GM12872 (cell line): Measurements from ENCODE around the gene SPACA6.

Experiments
- TF ChIP-seq, protein P1 (sequence below): IDR thresholded peaks from 3 replicates; pipeline ENCODE4 v1.5.1; 2011; ENCODE audit warnings: low read depth, mild to moderate bottlenecking, low read length, moderate library complexity; ENCODE audit not compliant: insufficient read depth

SPACA6 gene

DNA sequence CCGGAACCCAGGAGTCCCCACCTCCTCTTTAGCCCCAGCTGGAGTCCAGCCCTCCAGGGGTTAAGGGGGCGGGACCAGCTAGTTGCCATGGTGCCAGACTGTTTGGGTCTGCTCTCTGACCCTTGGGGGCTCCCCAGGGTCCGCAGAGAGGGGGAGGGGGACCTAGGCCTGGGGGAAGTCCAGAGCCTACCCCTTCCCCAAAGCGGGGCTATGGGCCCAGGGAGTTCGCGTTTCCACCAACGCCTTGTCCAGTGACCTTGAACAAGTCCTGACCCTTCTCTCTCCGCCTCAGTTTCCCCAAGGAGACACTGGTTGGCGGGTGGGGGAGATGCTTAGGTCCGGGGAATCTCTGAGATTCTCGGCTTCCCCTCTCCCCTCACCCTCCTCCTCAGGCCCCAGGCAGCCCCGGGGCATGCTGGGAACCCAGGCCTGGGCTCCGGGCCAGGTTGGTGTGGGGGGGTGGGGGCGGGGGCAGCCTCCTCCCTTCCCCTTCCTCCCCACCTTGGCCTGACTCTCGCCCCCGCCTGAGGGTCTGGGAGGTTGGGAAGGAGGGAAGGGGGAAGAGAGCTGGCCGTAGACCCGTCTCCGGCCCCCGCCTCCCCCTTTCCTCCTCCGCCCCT, 2.6 kb upstream of the SPACA6 start:
- TF ChIP-seq, protein P1, sequence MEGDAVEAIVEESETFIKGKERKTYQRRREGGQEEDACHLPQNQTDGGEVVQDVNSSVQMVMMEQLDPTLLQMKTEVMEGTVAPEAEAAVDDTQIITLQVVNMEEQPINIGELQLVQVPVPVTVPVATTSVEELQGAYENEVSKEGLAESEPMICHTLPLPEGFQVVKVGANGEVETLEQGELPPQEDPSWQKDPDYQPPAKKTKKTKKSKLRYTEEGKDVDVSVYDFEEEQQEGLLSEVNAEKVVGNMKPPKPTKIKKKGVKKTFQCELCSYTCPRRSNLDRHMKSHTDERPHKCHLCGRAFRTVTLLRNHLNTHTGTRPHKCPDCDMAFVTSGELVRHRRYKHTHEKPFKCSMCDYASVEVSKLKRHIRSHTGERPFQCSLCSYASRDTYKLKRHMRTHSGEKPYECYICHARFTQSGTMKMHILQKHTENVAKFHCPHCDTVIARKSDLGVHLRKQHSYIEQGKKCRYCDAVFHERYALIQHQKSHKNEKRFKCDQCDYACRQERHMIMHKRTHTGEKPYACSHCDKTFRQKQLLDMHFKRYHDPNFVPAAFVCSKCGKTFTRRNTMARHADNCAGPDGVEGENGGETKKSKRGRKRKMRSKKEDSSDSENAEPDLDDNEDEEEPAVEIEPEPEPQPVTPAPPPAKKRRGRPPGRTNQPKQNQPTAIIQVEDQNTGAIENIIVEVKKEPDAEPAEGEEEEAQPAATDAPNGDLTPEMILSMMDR = no peak

DNA sequence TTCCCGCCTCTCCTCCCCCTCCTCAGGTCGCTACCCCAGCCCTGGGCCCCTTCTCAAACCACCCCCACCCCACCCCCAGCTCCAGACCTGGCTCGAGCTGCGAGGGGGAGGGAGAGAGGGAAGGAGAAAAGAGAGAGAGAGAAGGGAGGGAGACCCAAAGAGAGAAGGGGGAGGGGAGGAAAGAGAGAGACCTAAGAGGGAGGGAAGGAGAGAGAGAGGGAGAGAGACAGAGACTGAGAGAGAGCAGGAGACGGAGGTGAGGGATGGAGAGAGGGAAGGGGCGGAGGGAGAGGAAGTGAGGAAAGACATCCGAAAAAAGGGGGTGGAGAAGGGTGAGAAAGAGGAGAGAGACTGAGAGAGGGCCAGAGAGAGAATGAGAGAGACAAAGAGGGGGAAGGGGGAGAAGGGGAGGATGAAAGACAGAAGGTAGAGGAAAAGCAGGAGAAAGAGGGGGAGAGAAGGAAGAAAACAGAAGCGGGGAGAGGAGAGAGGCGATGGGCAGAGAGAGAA, 2.0 kb upstream of the SPACA6 start:
- TF ChIP-seq, protein P1 = no peak

DNA sequence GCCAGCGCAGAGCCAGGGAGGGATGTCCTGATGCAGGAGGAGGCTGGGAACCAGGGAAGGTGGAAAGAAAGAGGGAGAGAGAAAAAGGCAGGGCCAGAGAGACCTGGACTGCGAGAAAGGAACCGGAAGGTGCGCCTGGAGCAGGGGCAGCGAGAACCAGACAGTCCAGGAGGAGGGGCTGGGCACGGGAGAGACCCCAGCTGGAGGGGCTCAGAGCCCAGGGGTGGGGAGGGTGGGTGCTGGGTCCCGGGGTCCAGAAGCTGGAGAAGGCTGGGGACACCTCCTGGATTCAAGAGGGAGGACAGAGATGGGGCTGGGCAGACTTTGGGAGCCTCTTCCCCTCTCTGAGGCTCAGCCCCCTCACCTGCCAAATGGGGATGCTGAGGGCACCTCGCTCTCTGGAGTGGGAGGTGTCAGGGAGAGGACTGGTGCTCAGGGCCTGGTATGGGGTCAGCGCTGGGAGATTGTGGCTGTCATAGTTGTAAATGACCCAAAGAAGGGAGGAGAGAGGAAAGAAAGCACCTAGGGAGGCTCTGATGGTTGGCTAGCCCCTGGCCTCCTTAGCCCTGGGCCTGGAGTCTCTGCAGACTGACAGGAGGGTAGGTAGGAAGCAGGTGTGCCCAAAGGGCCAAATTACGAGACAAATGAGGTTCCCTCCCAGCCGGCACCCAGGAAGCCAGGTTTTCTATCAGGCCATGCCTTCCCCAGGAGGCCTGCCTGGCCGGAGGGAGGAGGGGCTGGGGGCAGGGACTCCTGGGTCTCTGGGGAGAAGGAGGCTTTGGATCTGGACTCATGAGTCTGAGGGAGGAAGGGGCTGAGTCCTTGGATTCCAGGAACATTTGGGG, 1.3 kb upstream of the SPACA6 start:
- TF ChIP-seq, protein P1 = no peak

DNA sequence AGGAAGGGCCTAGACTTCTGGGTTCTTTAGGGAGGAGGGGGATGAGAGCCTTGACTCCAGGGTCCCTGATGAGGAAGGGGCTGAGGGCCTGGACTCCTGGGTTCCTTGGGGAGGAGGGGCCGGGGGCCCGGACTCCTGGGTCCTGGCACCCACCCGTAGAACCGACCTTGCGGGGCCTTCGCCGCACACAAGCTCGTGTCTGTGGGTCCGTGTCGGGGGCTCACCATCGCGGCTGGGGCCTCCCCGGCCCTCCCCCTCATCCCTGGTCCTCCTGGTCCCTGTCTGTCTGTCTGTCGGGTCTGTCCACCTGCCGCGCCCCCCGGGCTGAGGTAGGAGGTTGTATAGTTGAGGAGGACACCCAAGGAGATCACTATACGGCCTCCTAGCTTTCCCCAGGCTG, 662 bp upstream of the SPACA6 start:
- TF ChIP-seq, protein P1 = no peak

DNA sequence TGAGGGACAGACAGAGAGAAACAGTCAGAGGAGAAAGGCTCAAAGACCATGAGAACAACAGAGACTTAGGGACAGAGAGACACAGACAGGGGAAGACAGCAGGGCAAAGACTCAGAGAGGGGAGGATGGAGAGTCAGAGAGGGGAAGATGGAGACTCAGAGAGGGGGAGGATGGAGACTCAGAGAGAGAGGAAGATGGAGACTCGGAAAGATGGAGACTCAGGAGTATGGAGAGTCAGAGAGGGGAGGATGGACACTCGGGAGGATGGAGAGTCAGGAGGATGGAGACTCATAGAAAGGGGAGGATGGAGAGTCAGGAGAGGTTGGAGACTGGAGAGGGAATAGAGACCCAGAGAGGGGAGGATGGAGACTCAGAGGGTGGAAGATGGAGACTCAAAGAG, 689 bp downstream of the SPACA6 start:
- TF ChIP-seq, protein P1 = no peak

DNA sequence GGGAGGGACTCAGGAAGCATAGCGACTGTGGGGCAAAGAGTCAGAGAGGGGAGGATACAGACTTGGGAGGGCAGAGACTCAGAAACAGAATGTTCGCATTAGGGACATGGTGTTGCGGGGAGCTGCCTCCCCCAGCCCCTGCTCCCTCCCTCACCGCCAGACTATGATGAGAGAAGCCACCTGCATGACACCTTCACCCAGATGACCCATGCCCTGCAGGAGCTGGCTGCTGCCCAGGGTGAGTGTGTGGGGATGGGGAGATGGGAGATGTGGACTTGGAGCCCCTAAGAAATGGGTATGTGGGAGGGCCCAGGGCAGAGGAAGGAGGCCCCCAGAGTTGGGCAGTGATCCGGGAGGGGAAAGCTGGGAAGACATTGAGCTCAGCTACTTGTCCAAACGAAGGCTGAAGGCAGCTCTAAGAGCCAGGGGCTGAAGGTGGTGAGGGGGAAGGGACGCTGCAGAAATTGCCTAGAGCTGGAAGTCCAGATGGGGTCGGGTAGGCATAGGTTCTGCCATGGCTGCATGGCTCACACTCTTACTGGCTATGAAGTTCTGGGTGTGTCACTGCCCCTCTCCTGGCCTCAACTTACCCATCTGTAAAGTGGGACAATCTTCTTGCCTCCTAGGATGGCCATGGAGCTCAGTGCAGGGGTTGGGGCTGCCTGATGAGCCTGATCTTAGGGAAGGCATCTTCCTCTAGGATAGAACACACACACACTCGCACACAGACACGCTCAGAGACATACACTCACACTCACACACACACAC, 1.4 kb downstream of the SPACA6 start:
- TF ChIP-seq, protein P1 = no peak

DNA sequence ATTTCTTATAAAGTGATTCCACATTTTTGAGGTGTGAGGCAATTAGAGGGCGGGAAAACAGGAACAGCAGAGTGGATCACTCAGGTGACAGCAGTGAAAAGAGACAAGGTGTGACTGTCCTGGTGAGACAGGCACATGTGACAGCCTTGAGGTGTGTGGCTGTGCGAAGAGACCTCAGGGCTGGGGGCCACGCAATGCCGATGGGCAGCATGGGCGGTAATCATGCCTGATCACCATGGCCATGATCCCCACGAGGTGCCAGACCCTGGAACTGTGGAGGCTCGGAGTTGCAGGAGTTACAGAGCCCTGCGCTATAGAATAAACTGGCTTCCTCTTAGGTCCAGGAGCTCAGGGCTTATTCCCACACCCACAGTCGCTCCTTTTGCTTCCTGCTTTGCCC, 2.0 kb downstream of the SPACA6 start:
- TF ChIP-seq, protein P1 = no peak
